ENCODE results near the gene SOD2. TPM values are rescaled to one million over a fixed set of nuclear protein-coding genes. Genes with fewer than 3 reads are reported as not detected.

SOD2 gene
- total and polyA plus RNA-seq, 2 of the 13 experiments (the other 11 are each of a cell fraction or from before 2014, with no cell fraction given) = 304 to 309 TPM

DNA sequence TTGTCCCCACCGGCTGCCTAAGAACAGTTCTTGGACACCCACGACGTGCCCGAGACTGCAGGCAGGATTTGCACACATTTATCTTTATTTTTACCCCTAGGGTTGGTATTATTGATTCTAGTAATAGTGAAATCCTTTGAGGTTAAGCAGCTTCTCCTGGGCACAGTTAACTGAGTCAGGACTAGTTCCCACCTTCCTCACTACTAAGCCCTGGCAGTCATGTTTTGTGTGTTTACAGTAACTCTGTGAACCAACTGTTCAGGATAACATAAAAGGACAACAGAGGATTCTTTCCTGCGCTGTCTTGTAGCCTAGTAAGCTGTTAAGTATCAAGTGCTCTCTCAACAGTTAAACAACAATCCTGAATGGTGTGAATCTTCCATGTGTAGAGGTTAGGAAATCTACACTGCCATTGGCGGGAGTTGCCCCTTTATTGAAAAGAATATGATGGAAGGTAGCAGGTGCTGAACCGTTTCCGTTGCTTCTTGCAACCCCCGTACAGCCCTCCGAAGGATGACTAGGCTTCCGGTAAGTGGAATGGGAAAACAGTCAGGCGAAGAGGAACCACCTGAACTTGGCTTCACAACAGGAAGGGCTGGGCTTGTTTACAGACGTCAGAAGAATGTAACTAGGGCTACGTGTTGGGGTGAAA is 979 bp upstream of the SOD2 start (continued):
- TF ChIP-seq, protein P1, sequence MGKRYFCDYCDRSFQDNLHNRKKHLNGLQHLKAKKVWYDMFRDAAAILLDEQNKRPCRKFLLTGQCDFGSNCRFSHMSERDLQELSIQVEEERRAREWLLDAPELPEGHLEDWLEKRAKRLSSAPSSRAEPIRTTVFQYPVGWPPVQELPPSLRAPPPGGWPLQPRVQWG (CRISPR knock-in tag; IDR thresholded peaks at IDR 0.05; ENCODE audit: borderline replicate concordance, low read depth) = no peak
- TF ChIP-seq FOXK2 (IDR thresholded peaks at IDR 0.05) (peak; percentile 70; the same call in 1 of the 2 replicates), ZNF510 (CRISPR knock-in tag; IDR thresholded peaks at IDR 0.05; ENCODE audit: low read depth) (peak; percentile 70; the same call in 1 of the 2 replicates), DNMT3B (CRISPR knock-in tag; conservative IDR thresholded peaks at IDR 0.05) (0 out of 2 replicates have a peak, but pooled peaks have one; percentile 44), PPARG (CRISPR knock-in tag; conservative IDR thresholded peaks at IDR 0.05) (peak; percentile 79), ZKSCAN8 (CRISPR knock-in tag; IDR thresholded peaks at IDR 0.05; ENCODE audit: borderline replicate concordance) (0 out of 2 replicates have a peak, but pooled peaks have one; percentile 43), ZNF629 (CRISPR knock-in tag; conservative IDR thresholded peaks at IDR 0.05) (peak; percentile 51), ZNF557 (CRISPR knock-in tag; IDR thresholded peaks at IDR 0.05) (0 out of 2 replicates have a peak, but pooled peaks have one; percentile 20), SOX5 (CRISPR knock-in tag; IDR thresholded peaks at IDR 0.05; ENCODE audit: borderline replicate concordance) (peak; percentile 82), ZNF331 (CRISPR knock-in tag; IDR thresholded peaks at IDR 0.05) (peak; percentile 73; the same call in 1 of the 2 replicates), TOPORS (CRISPR knock-in tag; IDR thresholded peaks at IDR 0.05) (no peak), ZNF34 (CRISPR knock-in tag; IDR thresholded peaks at IDR 0.05; ENCODE audit: borderline replicate concordance) (0 out of 2 replicates have a peak, but pooled peaks have one; percentile 2), PCBP1 (IDR thresholded peaks at IDR 0.05; ENCODE audit: borderline replicate concordance, low read depth, low read length) (no peak), HNRNPLL (IDR thresholded peaks at IDR 0.05; ENCODE audit: low read depth, low read length, poor library complexity, severe bottlenecking) (no peak), KLF6 (CRISPR knock-in tag; IDR thresholded peaks at IDR 0.05) (peak; percentile 28), ZSCAN9 (CRISPR knock-in tag; IDR thresholded peaks at IDR 0.05; ENCODE audit: borderline replicate concordance) (peak; percentile 15; the same call in 1 of the 2 replicates)
- TF ChIP-seq, protein P2, sequence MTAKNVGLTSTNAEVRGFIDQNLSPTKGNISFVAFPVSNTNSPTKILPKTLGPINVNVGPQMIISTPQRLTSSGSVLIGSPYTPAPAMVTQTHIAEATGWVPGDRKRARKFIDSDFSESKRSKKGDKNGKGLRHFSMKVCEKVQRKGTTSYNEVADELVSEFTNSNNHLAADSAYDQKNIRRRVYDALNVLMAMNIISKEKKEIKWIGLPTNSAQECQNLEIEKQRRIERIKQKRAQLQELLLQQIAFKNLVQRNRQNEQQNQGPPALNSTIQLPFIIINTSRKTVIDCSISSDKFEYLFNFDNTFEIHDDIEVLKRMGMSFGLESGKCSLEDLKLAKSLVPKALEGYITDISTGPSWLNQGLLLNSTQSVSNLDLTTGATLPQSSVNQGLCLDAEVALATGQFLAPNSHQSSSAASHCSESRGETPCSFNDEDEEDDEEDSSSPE (CRISPR knock-in tag; IDR thresholded peaks at IDR 0.05) = no peak
- TF ChIP-seq, protein P3, sequence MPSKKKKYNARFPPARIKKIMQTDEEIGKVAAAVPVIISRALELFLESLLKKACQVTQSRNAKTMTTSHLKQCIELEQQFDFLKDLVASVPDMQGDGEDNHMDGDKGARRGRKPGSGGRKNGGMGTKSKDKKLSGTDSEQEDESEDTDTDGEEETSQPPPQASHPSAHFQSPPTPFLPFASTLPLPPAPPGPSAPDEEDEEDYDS (CRISPR knock-in tag; IDR thresholded peaks at IDR 0.05) = peak; percentile 62
- TF ChIP-seq, protein P4, sequence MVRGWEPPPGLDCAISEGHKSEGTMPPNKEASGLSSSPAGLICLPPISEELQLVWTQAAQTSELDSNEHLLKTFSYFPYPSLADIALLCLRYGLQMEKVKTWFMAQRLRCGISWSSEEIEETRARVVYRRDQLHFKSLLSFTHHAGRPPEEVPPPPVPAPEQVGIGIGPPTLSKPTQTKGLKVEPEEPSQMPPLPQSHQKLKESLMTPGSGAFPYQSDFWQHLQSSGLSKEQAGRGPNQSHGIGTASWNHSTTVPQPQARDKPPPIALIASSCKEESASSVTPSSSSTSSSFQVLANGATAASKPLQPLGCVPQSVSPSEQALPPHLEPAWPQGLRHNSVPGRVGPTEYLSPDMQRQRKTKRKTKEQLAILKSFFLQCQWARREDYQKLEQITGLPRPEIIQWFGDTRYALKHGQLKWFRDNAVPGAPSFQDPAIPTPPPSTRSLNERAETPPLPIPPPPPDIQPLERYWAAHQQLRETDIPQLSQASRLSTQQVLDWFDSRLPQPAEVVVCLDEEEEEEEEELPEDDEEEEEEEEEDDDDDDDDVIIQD (CRISPR knock-in tag; IDR thresholded peaks at IDR 0.05; ENCODE audit: low read depth) = 0 out of 2 replicates have a peak, but pooled peaks have one; percentile 63
- TF ChIP-seq, protein P5, sequence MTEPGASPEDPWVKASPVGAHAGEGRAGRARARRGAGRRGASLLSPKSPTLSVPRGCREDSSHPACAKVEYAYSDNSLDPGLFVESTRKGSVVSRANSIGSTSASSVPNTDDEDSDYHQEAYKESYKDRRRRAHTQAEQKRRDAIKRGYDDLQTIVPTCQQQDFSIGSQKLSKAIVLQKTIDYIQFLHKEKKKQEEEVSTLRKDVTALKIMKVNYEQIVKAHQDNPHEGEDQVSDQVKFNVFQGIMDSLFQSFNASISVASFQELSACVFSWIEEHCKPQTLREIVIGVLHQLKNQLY (CRISPR knock-in tag; IDR thresholded peaks at IDR 0.05) = 0 out of 2 replicates have a peak, but pooled peaks have one; percentile 41
- TF ChIP-seq, protein P6, sequence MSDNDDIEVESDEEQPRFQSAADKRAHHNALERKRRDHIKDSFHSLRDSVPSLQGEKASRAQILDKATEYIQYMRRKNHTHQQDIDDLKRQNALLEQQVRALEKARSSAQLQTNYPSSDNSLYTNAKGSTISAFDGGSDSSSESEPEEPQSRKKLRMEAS (IDR thresholded peaks at IDR 0.05) = peak; percentile 49; the same call in 1 of the 2 replicates
- TF ChIP-seq, protein P7, sequence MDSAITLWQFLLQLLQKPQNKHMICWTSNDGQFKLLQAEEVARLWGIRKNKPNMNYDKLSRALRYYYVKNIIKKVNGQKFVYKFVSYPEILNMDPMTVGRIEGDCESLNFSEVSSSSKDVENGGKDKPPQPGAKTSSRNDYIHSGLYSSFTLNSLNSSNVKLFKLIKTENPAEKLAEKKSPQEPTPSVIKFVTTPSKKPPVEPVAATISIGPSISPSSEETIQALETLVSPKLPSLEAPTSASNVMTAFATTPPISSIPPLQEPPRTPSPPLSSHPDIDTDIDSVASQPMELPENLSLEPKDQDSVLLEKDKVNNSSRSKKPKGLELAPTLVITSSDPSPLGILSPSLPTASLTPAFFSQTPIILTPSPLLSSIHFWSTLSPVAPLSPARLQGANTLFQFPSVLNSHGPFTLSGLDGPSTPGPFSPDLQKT (CRISPR knock-in tag; IDR thresholded peaks at IDR 0.05; ENCODE audit: borderline replicate concordance) = 0 out of 2 replicates have a peak, but pooled peaks have one; percentile 43
